Sigmoid colon (tissue), 7 donors: ENCODE data around the gene UNC13C. TPM values are rescaled to one million over a fixed set of nuclear protein-coding genes. Genes with fewer than 3 reads are reported as not detected.

Experiments
- DNase-seq: peaks from one replicate; pipeline ENCODE4 v3.0.0-alpha.2; 2019
- H3K27ac ChIP-seq, 4 donors: fragments of 200-600 bp; sonication (generic); one replicate each; pipeline ENCODE4 v1.5.1; 2016 to 2019; ENCODE audit warnings: mild to moderate bottlenecking in 1 of 4
- H3K27me3 ChIP-seq, 3 donors: fragments of 200-600 bp; sonication (generic); one replicate each; pipeline ENCODE4 v1.5.1; 2019; ENCODE audit warnings: mild to moderate bottlenecking in 1 of 3
- H3K36me3 ChIP-seq, 4 donors: fragments of 200-600 bp; sonication (generic); one replicate each; pipeline ENCODE4 v1.5.1; 2016 to 2019
- H3K4me1 ChIP-seq, 4 donors: fragments of 200-600 bp; sonication (generic); one replicate each; pipeline ENCODE4 v1.5.1; 2017 to 2019
- H3K4me3 ChIP-seq, 4 donors: fragments of 200-600 bp; sonication (generic); one replicate each; pipeline ENCODE4 v1.5.1; 2017 to 2019; ENCODE audit warnings: mild to moderate bottlenecking in 2 of 4, moderate library complexity in 1 of 4
- H3K9me3 ChIP-seq, 4 donors: fragments of 200-600 bp in 3 of 4; sonication (generic) in 3 of 4; one replicate each; pipeline versions ENCODE4 v1.5.1 to v1.6.1; 2013 to 2019
- EP300 ChIP-seq, 4 donors: sonication (generic); formaldehyde crosslinking; IDR thresholded peaks; one replicate each; pipeline ENCODE4 v1.6.1; 2017; ENCODE audit warnings: antibody characterized with exemption in 4 of 4
- POLR2A ChIP-seq, 2 donors: fragments of 450-650 bp; IDR thresholded peaks; one replicate each; pipeline ENCODE4 v1.6.1; 2016; ENCODE audit warnings: antibody characterized with exemption in 2 of 2, mild to moderate bottlenecking in 2 of 2, moderate library complexity in 2 of 2
- POLR2AphosphoS5 ChIP-seq, 4 donors: sonication (generic); formaldehyde crosslinking; IDR thresholded peaks; one replicate each; pipeline ENCODE4 v1.6.1; 2017; ENCODE audit warnings: antibody characterized with exemption in 4 of 4
- WGBS, 2 donors: extraction: QIAGEN DNeasy Blood & Tissue Kit; methylation state at CpG; one replicate each; pipeline ENCODE4 v1.1.7; 2013; 5-methylcytosine and 5-hydroxymethylcytosine counted together
- intact Hi-C: fragments of 100-400 bp; cut with DNase I; formaldehyde crosslinking; loops from one replicate; pipeline ENCODE4 v1.15.1; 2023
- polyA plus RNA-seq, 3 donors: library from polyadenylated mRNA; stranded (reverse); fragments of 200-250 nt; gene quantifications; one replicate each; pipeline ENCODE4 v1.2.3, GENCODE V29; 2013
- total RNA-seq, 4 donors: library from RNA; depleted of rRNA; stranded (reverse); fragments of >200 nt; gene quantifications; one replicate each; pipeline ENCODE4 v1.1.0, GENCODE V29; 2016
- TF ChIP-seq, protein P1 (sequence below), 4 experiments: fragments of 450-650 bp in 3 of 4; fragments of 200-600 bp in 1 of 4; IDR thresholded peaks; one replicate each; pipeline ENCODE4 v1.5.1; 2016 to 2019; ENCODE audit warnings: antibody characterized with exemption in 4 of 4, mild to moderate bottlenecking in 3 of 4, moderate library complexity in 2 of 4
- donor health status: healthy with polysubstance abuse.
- donor health status: Bipolar disorder and iron deficiency.
- donor health status: healthy.

The UNC13C gene
- total and polyA plus RNA-seq, 7 donors: under 0.01 to 1.7 (median 1.3) TPM; not detected in 1

DNA sequence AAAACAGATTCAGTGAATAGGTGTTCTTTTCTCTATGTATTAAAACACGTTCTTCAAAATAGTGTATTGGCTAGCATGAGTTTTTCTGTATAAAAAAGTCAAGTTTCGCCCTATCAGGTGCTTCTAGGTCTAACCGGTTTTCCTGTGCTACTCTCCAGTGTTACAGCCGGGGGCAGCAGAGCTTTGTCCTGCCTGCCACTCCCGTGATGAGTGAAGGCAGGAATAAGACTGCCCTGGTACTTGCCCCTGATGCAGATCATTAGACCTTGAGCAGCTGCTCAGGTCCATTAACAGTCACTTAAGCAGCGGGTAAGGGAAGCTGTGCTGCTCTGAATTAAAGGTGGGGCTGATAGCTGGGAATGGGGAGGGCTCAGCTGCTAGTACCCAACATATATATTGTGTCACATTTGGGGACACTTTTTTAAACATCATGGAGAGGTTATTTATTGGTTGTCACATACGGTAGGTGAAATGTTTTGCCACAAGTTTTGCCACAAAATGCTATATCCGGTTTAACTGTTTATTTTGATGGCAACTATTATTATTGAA lies 1.3 kb upstream of the UNC13C start:
- intact Hi-C loops: no loop called here
- H3K4me1 ChIP-seq: peaks cover 0 to 8% (median 7%) of the 10 kb centered on the region in 4 donors
- no peaks in the 10 kb centered on the region for H3K36me3 ChIP-seq
- H3K27me3 ChIP-seq: peaks cover 0 to 7% (median 0%) of the 10 kb centered on the region in 3 donors
- H3K4me3 ChIP-seq: no peak overlapping the region
- DNase-seq: no peak
- TF ChIP-seq EP300 (IDR thresholded peaks at IDR 0.05) (no peak), POLR2AphosphoS5 (IDR thresholded peaks at IDR 0.05) (no peak), POLR2A (IDR thresholded peaks at IDR 0.05) (no peak)
- TF ChIP-seq, protein P1, sequence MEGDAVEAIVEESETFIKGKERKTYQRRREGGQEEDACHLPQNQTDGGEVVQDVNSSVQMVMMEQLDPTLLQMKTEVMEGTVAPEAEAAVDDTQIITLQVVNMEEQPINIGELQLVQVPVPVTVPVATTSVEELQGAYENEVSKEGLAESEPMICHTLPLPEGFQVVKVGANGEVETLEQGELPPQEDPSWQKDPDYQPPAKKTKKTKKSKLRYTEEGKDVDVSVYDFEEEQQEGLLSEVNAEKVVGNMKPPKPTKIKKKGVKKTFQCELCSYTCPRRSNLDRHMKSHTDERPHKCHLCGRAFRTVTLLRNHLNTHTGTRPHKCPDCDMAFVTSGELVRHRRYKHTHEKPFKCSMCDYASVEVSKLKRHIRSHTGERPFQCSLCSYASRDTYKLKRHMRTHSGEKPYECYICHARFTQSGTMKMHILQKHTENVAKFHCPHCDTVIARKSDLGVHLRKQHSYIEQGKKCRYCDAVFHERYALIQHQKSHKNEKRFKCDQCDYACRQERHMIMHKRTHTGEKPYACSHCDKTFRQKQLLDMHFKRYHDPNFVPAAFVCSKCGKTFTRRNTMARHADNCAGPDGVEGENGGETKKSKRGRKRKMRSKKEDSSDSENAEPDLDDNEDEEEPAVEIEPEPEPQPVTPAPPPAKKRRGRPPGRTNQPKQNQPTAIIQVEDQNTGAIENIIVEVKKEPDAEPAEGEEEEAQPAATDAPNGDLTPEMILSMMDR (IDR thresholded peaks at IDR 0.05): no peak
- peak overlapping the region in 1 of 4 donors; percentile 3 for H3K27ac ChIP-seq
- no peaks in the 10 kb centered on the region for H3K9me3 ChIP-seq
- WGBS, 2 donors: 32 to 57% methylated on average over 8 of the region's 8 CpGs

DNA sequence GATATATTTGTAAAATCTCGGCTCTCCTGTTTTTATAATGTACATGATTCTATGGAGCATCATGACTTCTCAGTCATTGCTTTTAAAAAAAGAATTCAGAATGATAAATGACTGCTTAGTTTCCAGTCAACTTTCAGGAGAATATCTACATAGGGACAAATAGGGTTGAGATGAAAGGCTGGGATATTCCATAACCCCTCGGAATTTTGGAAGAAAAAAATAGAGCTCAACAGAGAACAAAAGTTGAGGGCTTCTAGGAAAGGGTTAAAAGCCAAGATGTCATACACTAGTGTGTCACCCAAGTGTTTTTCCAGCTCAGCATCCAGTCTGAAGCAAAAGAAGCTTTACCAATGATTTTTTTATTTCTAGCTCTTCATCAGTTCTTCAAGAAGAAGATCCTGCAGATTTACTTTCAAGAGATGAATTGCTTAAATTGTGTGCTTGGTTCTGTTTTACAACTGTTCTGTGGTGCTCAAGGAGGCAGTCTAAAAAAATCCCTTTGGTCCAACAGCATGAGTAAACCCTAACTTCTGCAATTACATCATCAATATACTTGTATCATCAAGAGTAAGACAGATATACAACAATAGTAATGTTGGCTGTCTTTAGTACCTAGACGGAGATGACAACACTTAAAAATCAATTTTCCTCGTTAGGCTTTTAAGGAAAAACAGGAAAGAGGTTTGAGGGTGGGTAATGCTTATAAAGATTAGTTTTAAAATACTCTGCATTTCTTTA lies 979 bp downstream of the UNC13C start:
- intact Hi-C loops: no loop called here
- 46 to 69% methylated on average over 4 of the region's 4 CpGs for WGBS, 2 donors
- peaks cover 0 to 8% (median 7%) of the 10 kb centered on the region in 4 donors for H3K4me1 ChIP-seq
- H3K27me3 ChIP-seq: peaks cover 0 to 13% (median 0%) of the 10 kb centered on the region in 3 donors
- TF ChIP-seq POLR2AphosphoS5 (IDR thresholded peaks at IDR 0.05) (no peak), EP300 (IDR thresholded peaks at IDR 0.05) (no peak), POLR2A (IDR thresholded peaks at IDR 0.05) (no peak)
- TF ChIP-seq, protein P1 (IDR thresholded peaks at IDR 0.05): no peak
- DNase-seq: no peak
- no peaks in the 10 kb centered on the region for H3K36me3 ChIP-seq
- peak overlapping the region in 3 of 4 donors; percentile 32 to 40 (median 40) for H3K4me3 ChIP-seq
- H3K9me3 ChIP-seq: no peaks in the 10 kb centered on the region
- no peak overlapping the region for H3K27ac ChIP-seq

DNA sequence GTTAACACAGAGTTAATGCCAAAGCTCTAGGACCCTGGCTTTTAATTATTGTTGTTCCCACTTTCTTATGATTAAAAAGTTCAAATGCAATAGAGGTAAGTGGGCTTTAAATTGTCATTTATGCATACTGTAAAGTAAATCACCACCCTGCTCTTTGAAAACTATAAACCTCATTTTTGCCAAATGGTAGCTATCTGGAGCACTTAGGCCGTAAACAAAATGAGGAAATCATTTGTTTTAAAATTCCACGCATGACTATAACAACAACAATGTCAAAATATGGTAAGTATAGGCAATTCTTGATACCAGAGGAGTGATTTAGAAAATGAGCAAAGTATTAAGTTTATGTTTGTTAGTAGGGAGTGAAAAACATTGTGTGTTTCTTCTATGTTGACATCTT lies 1.8 kb downstream of the UNC13C start:
- TF ChIP-seq, protein P1 (IDR thresholded peaks at IDR 0.05): no peak
- no peak for TF ChIP-seq POLR2AphosphoS5 (IDR thresholded peaks at IDR 0.05)
- intact Hi-C loops: no loop called here
- 71 to 87% methylated on average over 2 of the region's 2 CpGs for WGBS, 2 donors
- DNase-seq: no peak
- no peak overlapping the region for H3K27ac ChIP-seq
- H3K27me3 ChIP-seq: peaks cover 0 to 13% (median 0%) of the 10 kb centered on the region in 3 donors
- H3K4me1 ChIP-seq: peaks cover 0 to 8% (median 7%) of the 10 kb centered on the region in 4 donors
- peak overlapping the region in 1 of 4 donors; percentile 40 for H3K4me3 ChIP-seq
- no peaks in the 10 kb centered on the region for H3K36me3 ChIP-seq
- H3K9me3 ChIP-seq: no peaks in the 10 kb centered on the region

DNA sequence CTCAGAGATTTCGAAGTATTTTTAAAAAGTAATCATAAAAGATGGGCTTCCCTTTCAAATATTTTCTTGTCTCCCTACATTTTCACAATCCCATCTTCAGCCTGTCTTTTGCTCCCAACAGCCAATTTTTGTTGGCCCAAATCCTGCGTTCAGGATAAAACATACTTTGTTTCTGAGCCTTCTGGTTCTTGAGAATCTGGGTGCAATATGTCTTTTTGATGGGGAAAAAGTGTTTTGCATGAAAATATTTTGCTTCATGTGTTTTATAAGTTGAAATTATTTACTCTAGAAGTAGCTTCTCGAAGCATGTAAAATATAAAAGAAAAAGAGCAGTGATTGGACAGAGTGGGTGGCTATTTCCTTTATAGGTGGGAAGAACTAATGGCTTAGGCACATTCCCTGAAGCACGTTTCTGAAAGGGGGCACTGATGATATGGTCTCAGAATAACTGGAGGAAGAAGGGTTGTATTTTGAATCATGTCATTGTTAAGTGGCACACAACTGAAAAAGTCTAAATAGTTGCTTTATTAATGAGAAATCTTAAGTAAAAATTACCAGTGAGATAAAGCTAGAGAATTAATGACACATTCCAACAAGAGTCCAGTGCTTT lies 3.9 kb downstream of the UNC13C start:
- TF ChIP-seq EP300 (IDR thresholded peaks at IDR 0.05) (no peak), POLR2A (IDR thresholded peaks at IDR 0.05) (no peak), POLR2AphosphoS5 (IDR thresholded peaks at IDR 0.05) (no peak)
- TF ChIP-seq, protein P1 (IDR thresholded peaks at IDR 0.05): no peak
- H3K36me3 ChIP-seq: no peaks in the 10 kb centered on the region
- DNase-seq: no peak
- no peak overlapping the region for H3K4me3 ChIP-seq
- H3K9me3 ChIP-seq: no peaks in the 10 kb centered on the region
- intact Hi-C loops: no loop called here
- WGBS, 2 donors: 76 to 77% methylated on average over 4 of the region's 4 CpGs
- no peak overlapping the region for H3K27ac ChIP-seq
- H3K27me3 ChIP-seq: peaks cover 0 to 13% (median 0%) of the 10 kb centered on the region in 3 donors
- H3K4me1 ChIP-seq: peaks cover 0 to 8% (median 7%) of the 10 kb centered on the region in 4 donors
